NOMO-1 treated with dmso at 0.1 percent for 144 hours (cell line): Measurements from ENCODE around the gene PTCH2.
A peak's percentile ranks its signal among the peaks of the same experiment; 100 is the strongest.
"Not testable (repeated sequence)": the region's sequence is repeated elsewhere in the genome, so short reads cannot be mapped to it uniquely, and the experiment has no call there.

Source experiments
- DNase-seq: peaks from one replicate; lab custom pipeline; 2025; ENCODE audit not compliant: unreplicated experiment; lab: John Stamatoyannopoulos, UW

Gene PTCH2

DNA sequence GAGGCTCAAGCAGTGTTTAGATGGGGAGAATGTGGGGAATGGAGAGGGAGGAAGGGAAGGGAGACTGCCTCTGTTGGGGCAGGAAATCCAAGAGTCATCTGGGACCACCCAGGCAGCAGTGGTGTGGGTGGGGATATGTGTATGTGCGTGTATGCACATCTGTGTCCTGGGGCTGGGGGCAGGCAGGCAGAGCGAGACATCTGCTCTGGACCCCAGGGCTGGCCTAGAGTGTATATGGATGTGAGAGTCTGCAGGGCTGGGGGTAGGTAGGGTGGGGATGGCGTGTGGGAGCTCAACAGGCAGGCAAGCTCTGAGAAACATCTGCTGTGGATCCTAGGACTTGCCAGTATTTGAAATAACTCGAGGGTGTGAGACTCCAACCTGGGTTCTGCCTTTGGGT, 3.5 kb downstream of the PTCH2 start:
- DNase-seq: no peak

DNA sequence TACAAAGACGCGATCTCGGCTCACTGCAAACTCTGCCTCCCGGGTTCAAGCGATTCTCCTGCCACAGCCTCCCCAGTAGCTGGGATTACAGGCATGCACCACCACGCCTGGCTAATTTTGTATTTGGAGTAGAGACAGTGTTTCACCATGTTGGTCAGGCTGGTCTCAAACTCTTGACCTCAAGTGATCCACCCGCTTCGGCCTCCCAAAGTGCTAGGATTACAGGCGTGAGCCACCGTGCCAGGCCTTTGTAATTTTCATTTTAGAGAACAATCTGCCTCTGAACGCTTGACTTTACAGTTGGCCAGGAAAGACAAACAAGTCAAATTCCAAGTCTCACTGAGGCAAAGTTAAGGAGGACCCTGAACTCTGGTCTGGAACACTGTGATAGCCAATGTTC, 4.8 kb downstream of the PTCH2 start:
- DNase-seq: not testable (repeated sequence)

DNA sequence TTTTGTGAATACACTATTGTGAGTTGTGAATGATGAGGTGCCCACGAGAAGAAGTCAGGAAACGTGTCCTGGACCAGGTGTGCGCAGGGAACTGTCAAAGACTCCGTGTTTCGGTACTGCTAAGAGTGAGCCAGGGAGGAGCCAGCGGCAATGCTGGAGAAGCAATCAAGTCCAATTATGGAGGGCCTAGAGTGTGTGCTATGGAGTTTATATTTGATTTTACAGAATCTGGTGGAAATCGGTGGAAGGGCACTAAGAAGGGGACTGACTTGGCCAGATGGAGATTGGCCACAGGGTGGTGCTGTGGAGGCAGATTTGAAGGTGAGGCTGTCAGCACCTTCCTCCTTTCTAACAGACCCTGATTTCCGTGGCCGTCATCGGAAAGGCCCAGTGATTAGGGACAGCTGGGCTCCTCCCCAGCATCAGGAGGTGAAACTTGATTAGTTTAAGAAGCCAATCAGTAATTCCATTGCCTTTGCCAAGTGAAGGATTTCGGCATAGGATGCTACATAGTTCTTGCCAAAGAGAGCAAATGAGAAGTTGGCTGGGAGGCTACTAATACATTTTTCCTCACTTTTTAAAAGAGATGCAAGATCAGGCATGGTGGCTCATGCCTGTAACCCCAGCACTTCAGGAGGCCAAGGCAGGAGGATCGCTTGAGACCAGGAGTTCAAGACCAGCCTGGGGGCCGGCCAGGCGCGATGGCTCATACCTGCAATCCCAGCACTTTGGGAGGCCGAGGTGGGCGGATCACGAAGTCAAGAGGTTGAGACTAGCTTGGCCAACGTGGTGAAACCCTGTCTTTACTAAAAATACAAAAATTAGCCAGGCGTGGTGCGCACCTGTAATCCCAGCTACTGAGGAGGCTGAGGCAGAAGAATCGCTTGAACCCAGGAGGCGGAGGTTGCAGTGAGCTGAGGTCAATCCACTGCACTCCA, 7.0 kb downstream of the PTCH2 start:
- peak; percentile 72 for DNase-seq

- no peak for DNase-seq
These were observed 8.7 kb downstream of the PTCH2 start for GRCh38 chr1:44834328-44834727.

DNA sequence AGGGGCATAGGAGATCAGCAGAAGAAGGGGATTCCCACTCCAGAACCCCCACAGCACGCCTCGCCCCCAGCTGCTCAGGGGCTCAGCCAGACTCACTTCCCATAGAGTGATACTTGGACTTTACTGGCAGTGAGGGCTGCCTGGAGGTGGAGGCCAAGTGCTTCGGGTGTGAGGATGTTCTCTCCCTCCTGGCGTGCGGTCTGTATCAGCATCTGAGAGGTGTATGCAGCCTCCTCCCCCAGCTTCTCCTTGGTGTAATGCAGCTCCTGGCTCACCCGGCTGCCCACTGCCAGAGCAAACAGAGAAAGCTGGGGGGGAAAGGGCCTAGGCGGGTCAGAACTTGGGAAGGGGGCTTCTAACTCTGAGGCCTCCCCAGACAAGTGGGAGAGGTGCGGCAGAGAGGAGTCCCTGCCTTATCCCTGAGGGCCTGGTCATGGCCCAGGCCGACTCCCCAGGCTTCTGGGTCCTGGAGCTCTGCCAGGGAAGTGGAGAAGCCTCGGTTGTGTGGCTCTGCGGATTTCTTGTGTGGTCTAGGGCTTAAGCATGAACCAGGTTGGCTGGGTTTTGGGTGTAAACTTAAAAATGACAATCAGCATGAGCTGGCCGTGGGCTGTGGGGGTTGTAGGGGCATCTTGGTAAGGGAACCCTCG, 10.9 kb downstream of the PTCH2 start:
- no peak for DNase-seq

DNA sequence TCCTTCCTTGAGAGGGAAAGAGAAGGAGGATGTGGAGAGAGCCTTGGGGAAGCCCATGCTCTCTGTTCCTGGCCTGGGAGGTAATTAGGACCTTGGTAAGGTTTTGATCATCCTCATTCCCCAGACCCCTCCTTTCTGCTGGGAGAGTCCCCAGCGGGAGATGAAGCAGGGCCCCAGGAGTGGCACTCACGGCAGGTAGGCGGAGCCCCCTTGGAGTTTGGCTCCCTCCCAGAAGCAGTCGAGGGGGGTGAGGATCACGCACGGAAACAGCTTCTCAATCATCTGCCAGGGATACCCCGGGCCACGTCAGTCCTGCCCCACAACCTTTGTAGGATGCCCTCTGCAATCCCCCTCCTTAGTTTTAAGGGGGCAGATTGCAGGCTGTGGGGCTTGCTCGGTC, 11.5 kb downstream of the PTCH2 start:
- no peak for DNase-seq

GRCh38 chr1:44830900-44831304, 12.2 kb downstream of the PTCH2 start:
- DNase-seq: no peak

DNA sequence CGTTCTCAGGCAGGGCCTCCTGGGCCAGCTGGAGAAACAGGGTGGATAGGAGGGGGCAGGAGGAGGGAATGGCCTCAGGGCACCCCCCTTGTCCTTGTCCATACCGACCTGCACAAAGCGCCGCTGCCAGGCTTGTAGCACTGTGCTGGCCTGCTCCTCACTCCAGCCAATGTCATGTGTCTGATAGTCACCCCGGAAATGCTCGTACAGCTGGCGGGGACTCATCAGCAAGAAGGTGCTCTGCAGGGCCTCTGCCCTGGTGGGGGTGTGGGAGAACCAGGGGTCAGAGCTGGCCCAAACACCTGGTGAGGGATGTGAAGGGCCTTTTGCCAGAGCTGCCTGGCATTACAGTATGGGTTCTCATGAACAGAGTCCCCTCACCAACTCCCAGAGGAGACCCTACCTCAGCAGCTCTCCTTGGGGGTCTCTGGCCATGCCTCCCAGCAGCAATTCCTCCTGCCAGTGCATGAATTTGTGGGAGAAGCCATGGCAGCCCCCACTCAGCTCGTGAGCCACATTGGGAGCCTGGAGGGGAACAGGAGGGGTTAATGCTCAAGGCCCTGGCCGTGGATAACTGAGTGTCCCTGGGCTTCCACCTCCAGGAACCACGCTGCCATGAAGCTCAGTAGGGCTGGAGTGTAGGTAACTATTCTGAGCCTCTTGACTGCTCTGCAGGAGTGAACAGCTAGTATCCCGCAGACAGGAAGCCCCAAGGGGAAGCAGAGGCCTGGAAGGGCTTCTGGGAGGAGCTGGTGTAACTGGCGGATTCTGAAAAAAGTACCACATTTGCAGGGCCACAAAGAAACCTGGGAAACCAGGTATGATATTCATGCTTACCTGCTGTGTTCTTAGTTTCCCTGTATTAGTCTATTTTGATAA, 13.3 kb downstream of the PTCH2 start:
- DNase-seq: no peak

GRCh38 chr1:44828841-44829440, 14.1 kb downstream of the PTCH2 start:
- DNase-seq: no peak

DNA sequence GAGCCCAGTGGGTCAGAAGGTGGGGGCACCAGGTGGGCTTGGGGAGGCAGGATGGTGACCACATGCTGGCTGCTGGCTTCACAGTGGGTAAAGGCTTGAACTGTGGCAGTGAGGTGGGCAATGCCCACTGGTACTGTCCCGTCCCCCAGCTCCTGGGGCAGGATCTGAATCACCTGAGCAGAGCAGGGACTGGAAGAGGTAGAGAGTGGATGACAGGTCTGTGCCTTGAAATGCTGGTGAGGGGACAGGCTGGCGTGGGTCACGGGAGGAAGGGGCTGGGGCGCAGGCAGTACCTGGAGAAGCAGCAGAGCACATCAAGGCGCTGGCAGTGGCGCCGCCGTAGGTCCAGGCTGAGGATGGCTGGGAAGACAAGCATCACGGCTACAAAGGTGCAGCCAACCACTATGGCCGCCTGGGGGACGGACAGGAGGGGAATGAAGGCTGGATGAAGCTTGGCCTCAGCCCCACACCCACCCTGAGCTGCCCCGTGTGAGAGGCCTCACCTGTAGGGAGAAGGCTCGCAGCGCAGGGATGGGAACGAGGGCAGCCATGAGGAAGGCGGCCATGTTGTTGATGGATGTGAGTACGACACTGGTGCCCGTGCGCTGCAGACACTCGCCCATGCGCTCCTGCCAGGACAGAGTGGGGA, 14.9 kb downstream of the PTCH2 start:
- DNase-seq: no peak

- DNase-seq: no peak
These were observed 15.7 kb downstream of the PTCH2 start for GRCh38 chr1:44827197-44828002.

DNA sequence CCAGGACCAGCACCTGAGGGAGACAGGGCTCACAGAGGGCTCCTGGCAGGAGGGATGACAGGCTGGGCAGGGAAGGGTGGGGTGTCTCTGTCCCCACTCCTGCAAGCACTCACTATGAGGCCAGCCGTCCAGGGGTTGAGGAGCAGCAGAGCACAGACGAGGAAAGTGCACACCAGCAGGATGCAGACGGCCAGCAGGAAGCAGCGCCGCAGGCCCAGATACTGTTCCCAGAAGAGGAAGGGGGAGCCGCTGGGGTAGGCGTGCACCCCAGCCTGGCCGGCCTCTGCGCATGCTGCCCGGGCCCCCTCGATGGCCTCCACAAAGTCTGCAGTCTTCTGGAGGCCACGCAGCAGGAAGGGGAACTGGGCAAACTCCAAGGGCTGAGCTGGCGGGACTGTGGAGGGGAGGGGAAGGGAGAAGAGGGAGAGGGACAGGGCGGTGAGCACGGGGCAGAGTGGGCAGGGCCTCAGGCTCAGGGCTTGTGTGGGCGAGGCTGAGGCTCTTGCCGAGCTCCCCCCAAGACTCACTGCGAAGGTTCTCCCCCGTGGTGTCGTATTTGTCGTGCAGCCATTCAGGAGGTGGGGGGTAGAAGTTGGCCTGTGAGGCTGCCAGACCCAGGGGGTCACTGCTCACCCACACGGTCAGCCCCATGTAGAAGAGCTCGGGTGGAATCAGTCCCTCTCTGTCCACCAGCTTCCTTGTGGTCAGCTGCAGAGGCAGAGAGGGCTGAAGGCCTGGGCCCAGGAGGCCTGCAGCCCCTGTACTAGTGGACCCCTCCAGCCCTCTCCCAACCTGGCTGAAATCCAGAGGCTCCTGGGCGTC, 16.5 kb downstream of the PTCH2 start:
- peak; percentile 80 for DNase-seq

- not testable (repeated sequence) for DNase-seq
These were observed 18.7 kb downstream of the PTCH2 start for GRCh38 chr1:44824392-44824791.

DNA sequence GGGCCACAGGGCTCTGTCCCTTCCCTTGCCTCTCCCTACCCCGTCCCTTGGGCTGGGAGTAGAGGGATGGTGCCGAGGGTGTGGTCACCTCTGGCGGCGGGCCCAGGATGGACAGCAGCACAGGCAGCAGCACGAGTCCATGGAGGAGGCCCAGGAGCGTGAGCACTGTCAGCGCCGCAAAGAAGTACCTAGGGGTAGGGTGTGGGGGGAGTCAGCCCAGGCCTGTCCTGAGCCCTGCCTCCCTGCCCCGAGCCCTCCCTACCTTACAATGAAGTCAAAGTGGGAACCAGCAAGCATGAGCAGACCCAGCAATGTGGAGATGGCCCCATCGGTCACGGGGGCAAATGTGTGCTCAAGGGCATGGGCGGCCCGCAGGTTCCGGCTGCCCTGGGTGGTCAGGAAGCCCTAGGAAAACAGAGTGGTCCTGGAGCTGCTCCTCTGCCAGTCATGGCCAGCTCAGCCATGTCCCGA, 20.0 kb downstream of the PTCH2 start:
- no peak for DNase-seq

- DNase-seq: no peak
These were observed 20.8 kb downstream of the PTCH2 start for GRCh38 chr1:44822131-44822701.

DNA sequence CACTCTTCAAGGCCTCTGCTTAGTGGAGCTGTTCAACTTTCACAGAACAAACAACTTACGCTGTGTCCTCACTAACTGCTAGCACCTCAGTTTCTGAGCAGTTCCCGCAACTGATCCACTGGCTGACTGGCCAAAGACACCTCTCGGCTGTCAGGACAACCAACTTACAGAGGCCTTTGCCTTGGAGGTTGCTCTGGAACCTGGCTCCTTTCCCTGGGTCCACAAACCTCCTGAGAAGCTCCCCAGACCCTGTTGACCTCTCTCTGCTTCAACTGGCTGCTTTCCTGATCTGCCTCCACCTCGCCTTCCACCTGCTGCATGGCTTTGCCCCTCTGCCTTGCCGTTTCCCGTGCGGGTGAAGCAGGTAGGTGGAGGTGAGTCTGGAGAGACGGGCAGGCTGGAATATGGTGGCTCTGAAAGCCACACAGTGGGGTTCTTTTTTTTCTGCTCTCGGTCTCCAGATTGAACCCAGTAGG, 21.8 kb downstream of the PTCH2 start:
- DNase-seq: no peak

- no peak for DNase-seq
These were observed 22.5 kb downstream of the PTCH2 start for GRCh38 chr1:44820328-44821239.
